Gastrocnemius medialis (tissue), 4 donors: ENCODE data around the gene ADAM11.

ENCODE experiments used
- CTCF ChIP-seq, 5 experiments: fragments of 450-650 bp in 3 of 5; fragments of 200-600 bp in 2 of 5; sonication (generic) in 2 of 5; IDR thresholded peaks in 4 of 5; conservative IDR thresholded peaks in 1 of 5; 1 replicate in 4 of 5; 2 replicates in 1 of 5; pipeline ENCODE4 v1.5.1; 2016 to 2019; ENCODE audit warnings: antibody characterized with exemption in 5 of 5, mild to moderate bottlenecking in 3 of 5, moderate library complexity in 3 of 5
- POLR2A ChIP-seq, 2 donors: fragments of 450-650 bp; IDR thresholded peaks; one replicate each; pipeline ENCODE4 v1.6.1; 2017; ENCODE audit warnings: antibody characterized with exemption in 2 of 2, mild to moderate bottlenecking in 2 of 2, moderate library complexity in 2 of 2

DNA sequence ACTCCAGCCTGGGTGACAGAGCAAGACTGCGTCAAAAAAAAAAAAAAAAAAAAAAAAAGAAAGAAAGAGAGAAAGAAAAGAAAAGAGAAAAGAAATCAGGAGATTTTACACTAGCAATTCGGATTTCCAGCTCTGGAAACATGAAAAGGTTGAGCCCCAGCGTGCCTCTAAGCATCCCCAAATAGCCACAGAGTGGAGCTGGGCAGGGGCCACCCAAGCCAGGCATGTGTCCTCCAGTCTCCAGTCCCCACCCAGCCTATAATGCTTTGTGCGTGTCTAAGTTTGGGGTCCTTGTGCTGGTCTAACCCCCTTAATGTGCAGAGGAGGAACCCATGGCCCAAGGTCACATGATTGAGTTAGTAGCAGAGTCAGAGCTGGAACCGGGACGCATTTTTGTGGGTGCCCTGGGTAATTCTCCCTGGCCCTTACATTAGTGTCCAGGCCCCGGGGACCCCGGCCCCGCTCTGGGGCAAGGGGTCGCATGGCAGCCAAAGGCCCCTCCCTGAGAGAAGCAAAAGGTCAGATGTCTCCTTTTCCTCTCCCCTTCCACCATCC, 19.9 kb downstream of the ADAM11 start:
- TF ChIP-seq CTCF (IDR thresholded peaks at IDR 0.05 in 4 of 5, conservative IDR thresholded peaks at IDR 0.05 in 1 of 5), result no peak
- no peak for TF ChIP-seq POLR2A (IDR thresholded peaks at IDR 0.05)
